GM10248 (cell line): Measurements from ENCODE around the gene DHX15.
A peak's percentile ranks its signal among the peaks of the same experiment; 100 is the strongest.

Source experiments
- CTCF ChIA-PET: fragments of 300-600 bp; sonication (Branson Sonifier 250); formaldehyde crosslinking; extraction: SDS; loops from one replicate; lab custom pipeline; 2021; ENCODE audit warnings: antibody characterized with exemption; lab: Yijun Ruan, JAX
- POLR2A ChIA-PET: fragments of 350-650 bp; sonication (Branson Sonifier 250); formaldehyde crosslinking; extraction: SDS; loops from one replicate; lab custom pipeline; 2020; ENCODE audit warnings: antibody characterized with exemption; lab: Yijun Ruan, JAX
- DNase-seq: peaks from one replicate; pipeline ENCODE4 v3.0.0; 2012; ENCODE audit errors: extremely low spot score
- TF ChIP-seq, protein P1 (sequence below): IDR thresholded peaks from 2 replicates; pipeline ENCODE4 v1.5.1; 2012; ENCODE audit warnings: mild to moderate bottlenecking, low read depth; ENCODE audit errors: extremely low read depth, missing control alignments, control extremely low read depth

Gene DHX15

DNA sequence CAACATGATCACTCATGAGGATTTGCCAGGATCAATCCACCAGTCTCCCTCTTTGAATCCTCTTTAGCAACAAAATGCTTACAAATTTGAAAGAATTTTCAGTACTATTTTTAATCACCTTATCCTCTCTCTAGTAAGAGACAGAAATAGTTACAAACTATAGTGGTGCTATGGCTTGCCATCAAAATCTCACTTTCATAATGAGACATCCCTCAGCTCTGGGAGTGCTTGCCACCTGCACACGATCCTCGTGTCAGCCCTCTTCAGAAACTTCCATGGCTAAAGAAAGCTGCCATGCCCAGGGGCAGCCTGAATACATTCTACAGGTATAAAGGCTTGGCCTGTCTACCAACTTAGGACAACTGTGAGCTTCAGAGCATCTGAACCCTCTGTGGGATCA lies 5.1 kb upstream of the DHX15 start:
- CTCF ChIA-PET: no interaction called here
- DNase-seq: no peak
- TF ChIP-seq, protein P1, sequence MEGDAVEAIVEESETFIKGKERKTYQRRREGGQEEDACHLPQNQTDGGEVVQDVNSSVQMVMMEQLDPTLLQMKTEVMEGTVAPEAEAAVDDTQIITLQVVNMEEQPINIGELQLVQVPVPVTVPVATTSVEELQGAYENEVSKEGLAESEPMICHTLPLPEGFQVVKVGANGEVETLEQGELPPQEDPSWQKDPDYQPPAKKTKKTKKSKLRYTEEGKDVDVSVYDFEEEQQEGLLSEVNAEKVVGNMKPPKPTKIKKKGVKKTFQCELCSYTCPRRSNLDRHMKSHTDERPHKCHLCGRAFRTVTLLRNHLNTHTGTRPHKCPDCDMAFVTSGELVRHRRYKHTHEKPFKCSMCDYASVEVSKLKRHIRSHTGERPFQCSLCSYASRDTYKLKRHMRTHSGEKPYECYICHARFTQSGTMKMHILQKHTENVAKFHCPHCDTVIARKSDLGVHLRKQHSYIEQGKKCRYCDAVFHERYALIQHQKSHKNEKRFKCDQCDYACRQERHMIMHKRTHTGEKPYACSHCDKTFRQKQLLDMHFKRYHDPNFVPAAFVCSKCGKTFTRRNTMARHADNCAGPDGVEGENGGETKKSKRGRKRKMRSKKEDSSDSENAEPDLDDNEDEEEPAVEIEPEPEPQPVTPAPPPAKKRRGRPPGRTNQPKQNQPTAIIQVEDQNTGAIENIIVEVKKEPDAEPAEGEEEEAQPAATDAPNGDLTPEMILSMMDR: no peak
- POLR2A ChIA-PET: no interaction called here

DNA sequence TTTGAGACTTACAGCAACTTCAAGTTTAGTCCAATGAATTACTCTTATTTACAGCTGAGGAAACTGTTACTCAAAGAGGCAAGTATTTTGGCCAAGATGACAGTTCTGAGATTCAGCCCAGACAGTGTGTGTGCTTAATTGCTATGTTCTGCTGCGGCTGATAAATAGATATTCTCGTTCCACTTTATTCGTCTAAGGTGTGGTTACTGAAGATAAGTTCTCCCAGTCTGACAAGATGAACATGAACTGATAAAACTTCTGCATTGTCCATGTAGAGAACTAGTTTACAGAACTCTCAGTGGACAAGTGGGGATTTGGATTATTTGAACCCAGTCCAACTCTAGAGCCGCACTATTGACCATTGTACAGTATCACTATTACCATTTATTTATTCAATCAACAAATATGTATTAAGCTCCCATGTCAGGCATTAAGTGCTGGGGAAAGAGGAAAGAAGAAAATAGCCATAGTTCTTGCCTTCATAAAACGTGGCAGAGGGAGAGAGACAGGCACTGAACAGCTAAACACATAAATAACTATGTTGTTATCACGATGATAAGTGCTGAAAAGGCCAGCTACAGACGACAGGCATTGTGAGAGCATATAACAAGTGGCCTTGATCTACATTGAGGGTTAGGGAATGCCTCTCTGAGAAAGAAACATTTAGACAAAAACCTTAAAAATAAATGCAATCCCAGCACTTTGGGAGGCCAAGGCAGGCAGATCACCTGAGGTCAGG lies 4.0 kb upstream of the DHX15 start:
- CTCF ChIA-PET: no interaction called here
- POLR2A ChIA-PET: no interaction called here
- TF ChIP-seq, protein P1: no peak
- DNase-seq: no peak

DNA sequence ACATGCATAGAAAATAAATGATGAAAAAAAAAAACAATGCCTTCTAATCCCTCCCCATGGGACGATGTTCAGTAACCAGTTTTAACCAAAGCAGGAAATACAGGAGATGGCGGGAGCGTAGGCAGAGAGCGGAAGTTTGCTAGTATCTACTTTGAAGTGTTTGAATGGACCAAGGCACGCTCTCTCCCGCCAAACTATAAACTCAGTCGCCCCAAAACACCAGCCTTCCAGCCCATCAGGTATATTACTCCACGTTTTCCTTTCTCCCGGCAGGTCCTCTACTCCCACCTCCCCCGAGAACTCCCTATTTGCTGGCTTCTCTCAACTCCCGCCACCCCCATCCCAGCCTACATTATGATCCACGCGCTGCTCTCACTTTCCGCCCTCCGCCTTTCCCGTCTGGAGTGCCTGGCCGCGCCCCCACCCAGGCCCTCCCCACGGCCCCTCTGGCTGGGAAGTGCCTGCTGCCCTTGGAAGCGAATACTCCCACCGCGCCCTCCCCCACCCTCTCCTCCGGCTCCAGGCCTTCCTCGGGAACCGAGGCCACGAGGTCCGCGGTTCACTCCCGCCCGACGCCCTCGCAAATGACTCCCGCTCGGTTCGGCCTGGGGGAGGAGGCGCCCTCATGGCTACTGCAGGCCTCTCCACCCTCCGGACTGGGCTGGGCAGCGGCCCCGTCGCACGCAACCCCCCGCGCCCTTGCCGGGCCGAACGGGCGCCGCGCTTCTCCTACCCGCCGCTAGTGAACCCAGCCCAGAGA lies 723 bp downstream of the DHX15 start:
- TF ChIP-seq, protein P1: no peak
- CTCF ChIA-PET: no interaction called here
- DNase-seq: peak; percentile 59
- POLR2A ChIA-PET: interaction anchor here (0.6 to 1.6 kb wide), 4 partner anchors 10 to 99 kb away, joined by 3 to 7 read pairs (median 3); no protein-coding TSS in a partner anchor

DNA sequence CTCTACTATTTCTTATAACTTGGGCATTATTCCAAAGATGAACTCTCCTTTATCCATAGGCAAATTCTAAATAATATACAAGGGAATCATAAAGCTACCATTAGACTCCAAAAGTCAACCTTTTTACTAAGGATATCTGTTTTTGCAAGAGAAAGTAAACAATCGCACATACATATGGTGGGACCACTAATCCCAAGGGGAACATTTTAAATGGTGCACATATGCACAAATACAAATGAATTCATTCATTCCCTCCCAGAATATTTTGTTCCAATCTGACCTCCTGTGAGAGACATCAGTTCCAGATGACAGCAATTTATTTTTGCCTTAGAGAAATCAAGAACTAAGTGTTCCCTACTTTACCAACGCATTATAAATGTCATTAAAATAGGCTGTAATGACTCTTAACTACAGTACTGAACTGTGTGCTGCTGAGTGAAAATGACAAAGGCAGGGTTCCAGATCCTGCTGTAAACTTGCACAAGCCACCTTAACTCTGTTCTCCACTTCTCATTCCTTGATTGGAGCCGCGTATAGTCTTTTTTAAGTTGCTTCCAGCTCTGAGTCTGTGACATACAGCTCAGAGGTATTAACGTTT lies 2.0 kb downstream of the DHX15 start:
- no peak for DNase-seq
- TF ChIP-seq, protein P1: no peak
- CTCF ChIA-PET: no interaction called here
- POLR2A ChIA-PET: no interaction called here

DNA sequence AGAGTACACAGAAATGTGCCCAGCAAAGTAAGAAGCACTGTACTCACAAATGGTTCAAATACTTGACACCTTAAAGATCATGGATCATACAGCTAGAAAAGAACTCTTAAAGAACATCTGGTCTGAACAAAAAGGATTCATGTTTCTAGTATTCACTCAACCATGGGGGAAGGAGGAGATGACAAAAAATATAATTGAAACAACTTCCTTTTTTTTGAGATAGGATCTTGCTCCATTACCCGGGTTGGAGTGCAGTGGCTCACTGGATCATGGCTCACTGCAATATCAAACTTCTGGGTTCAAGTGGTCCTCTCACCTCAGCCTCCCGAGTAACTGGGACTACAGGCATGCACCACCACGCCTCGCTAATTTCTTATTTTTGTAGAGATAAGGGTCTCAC lies 6.0 kb downstream of the DHX15 start:
- CTCF ChIA-PET: no interaction called here
- DNase-seq: no peak
- POLR2A ChIA-PET: no interaction called here
- TF ChIP-seq, protein P1: no peak

DNA sequence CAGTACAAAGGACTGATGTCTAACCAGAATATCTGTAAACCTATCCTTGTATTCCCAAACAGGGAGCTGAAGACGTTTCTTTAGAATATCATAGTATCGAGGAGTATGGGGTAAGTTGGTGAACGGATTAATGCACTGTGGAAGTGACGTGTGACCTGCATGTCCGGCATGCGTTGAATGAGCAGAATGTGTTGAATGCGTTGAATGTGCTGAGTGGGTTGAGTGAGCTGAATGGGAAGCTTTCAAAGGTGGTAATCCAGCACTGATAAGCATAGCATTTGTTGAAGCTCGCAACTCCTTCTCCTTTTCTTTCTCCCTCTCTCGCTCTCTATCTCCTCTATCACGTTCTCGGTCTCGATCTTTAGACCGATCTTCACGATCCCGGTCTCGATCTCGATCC lies 8.1 kb downstream of the DHX15 start:
- TF ChIP-seq, protein P1: no peak
- DNase-seq: no peak
- CTCF ChIA-PET: interaction anchor here (1.7 to 1.9 kb wide), 2 partner anchors 19 to 23 kb away, joined by 4 read pairs; no protein-coding TSS in a partner anchor
- POLR2A ChIA-PET: no interaction called here
